GM19372 (cell line): Measurements from ENCODE around the gene FAM131A.
"Not testable (repeated sequence)": the region's sequence is repeated elsewhere in the genome, so short reads cannot be mapped to it uniquely, and the experiment has no call there.

Experiments used
- ATAC-seq: cut with Tn5 transposase; IDR thresholded peaks from one replicate; pipeline ENCODE4 v1.9.1; 2021; ENCODE audit warnings: mild to moderate bottlenecking, low read depth, moderate library complexity; ENCODE audit not compliant: unreplicated experiment

FAM131A gene

GRCh38 chr3:184338511-184338945 lies 1.1 kb downstream of the FAM131A start:
- ATAC-seq: no peak

- no peak for ATAC-seq
Observed at GRCh38 chr3:184339001-184339400, 1.6 kb downstream of the FAM131A start.

DNA sequence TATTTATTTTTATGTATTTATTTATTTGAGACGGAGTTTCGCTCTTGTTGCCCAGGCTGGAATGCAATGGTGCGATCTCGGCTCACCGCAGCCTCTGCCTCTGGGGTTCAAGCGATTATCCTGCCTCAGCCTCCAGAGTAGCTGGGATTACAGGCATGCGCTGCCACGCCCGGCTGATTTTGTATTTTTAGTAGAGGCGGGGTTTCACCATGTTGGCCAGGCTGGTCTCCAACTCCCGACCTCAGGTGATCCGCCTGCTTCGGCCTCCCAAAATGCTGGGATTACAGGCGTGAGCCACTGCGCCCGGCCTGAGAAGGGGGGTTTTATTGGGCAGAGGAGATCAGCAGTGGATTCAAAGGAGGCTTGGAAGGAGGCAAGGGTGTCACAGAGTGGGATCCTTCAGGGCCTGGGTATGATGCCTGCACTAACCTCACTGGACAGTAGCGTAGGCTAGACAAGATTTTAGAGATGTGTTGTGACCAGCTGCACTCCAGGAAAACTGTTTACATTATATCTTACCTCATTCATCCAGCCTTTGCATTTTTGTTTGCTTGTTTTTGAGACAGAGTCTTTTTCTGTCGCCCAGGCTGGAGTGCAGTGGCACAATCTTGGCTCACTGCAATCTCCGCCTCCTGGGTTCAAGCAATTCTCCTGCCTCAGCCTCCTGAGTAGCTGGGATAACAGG lies 2.2 kb downstream of the FAM131A start:
- not testable (repeated sequence) for ATAC-seq

DNA sequence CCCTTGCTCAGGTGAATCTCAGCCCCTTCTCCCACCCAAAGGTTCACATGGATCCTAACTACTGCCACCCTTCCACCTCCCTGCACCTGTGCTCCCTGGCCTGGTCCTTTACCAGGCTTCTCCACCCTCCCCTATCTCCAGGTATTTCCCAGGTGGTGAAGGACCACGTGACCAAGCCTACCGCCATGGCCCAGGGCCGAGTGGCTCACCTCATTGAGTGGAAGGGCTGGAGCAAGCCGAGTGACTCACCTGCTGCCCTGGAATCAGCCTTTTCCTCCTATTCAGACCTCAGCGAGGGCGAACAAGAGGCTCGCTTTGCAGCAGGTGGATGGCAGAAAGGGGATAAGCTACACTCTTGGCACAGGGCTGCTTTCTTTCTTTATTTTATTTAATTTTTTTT lies 4.5 kb downstream of the FAM131A start:
- ATAC-seq: no peak

- ATAC-seq: no peak
Observed at GRCh38 chr3:184343200-184343876, 5.9 kb downstream of the FAM131A start.

- ATAC-seq: no peak
Observed at GRCh38 chr3:184344579-184345316, 7.3 kb downstream of the FAM131A start.

GRCh38 chr3:184345317-184346144 lies 8.1 kb downstream of the FAM131A start:
- ATAC-seq: no peak

DNA sequence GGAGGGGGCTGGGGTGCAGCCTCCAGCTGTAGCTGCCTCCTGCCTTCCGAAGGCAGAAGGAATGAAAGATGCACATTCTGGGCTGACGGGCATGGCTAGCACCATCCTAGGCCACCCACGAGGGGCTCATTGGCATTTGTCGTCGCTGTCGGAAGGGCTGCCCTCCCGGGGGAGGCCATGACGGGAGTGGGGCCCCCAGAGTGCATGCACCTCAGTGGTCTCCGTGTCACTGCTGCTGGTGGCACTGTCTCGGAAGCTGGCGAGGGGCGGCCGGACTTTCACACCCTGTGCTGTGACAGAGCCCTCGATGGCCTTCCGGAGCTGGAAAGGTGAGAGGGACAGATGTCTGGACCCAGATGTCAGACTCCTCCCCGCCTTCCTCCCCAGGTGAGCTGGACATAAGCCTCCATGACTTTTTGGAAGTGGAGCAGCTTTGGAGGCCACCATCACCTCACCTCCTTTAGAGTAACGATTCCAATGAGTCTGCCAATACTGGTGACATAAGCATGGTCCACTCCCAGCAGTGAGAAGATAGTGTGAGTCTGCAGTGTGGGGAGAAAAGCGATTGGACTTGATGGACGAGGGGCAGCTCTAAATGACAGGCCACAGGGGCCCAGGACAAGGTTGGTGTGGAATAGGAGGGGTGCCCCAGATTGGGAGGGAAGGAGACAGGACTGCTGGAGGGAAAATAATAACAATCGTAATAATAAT lies 9.2 kb downstream of the FAM131A start:
- no peak for ATAC-seq

GRCh38 chr3:184347321-184348056 lies 10.1 kb downstream of the FAM131A start:
- ATAC-seq: no peak

DNA sequence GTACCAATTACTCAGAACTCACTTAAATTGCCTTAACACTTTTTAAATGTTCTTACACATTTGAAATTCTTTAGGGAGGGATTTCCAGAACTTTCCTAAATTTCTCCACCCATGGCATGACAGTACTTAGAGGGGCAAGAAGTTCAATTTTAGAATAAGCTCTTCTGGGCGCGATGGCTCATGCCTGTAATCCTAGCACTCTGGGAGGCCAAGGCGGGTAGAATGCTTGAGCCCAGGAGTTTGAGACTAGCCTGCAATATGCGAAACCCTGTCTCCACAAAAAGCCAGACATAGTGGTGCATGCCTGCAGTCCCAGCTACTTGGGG lies 10.6 kb downstream of the FAM131A start:
- no peak for ATAC-seq

DNA sequence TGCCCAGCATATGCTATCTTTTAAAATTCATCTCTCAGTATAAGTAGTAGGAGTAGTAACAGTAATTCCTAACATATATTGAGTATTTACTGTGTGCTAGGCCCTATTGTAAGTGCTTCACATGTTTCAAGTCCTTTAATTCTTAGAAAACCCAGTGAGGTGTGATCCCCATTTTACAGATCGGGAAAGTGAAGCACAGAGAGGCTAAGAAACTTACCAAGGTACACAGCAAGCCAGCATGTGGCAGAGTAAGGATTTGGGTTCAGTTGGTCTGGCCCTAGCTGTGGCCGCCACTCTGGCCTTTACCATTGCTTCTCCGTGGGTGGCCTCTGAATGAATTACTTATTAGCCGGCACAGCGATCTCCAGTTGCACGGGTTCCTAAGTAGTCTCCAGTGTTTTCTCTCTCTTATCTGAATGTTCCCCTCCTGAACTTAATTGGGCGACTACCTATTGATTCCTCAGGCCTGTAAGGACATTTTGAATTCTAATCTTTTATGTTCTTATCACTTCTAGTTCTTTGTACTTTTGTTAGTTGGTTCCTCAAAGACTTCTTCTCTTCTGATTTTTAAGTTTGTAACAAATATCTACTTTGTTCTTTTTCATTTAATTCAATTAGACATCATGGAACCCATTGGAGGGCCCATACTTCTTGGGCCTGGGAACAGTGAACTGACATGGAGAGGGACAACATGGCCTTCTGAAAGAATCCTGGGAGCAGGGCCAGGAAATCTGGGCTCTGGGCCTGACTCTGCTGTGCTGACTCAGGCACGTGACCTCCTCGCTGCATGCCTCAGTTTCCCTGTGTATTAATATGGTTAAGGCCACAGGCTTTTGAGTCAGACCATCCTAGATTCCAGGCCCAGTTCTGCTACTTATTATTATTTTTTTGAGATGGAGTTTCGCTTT lies 12.4 kb downstream of the FAM131A start:
- no peak for ATAC-seq

- no peak for ATAC-seq
Observed at GRCh38 chr3:184350618-184351017, 13.2 kb downstream of the FAM131A start.

- ATAC-seq: no peak
Observed at GRCh38 chr3:184351511-184352148, 14.2 kb downstream of the FAM131A start.

GRCh38 chr3:184352149-184352785 lies 14.9 kb downstream of the FAM131A start:
- ATAC-seq: no peak

DNA sequence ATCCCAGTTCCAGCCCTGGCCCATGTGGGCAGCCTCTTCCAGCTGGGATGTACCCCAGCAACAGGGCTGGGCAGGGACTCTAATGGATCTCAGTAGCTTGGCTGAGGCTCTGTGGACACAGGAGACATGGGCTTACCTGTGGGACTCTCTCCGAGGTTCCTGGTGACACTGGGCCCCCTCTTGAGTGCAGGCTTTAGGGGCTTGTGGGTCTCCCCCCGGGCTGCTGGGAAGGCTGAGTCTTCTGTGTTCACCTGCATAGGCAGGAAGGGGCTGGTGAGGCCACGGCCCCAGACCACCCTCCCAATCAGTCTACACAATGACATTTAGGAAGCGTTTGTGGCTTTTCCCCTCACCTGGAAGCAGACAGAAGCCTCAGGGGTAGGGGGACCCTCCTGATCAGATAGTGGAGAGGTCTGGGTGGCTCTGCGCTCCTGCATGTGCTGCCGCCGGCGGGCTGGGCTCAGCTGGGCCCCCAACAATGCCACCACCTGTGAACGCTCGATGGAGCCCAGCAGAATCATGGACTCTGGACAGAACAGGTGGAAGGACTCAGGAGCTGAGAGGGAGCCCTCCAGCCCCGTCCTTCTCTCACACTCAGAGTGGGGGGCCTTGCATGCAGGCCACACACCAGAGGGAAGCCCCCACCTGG lies 15.6 kb downstream of the FAM131A start:
- no peak for ATAC-seq

GRCh38 chr3:184353546-184353941 lies 16.1 kb downstream of the FAM131A start:
- ATAC-seq: no peak

GRCh38 chr3:184354121-184354728 lies 16.8 kb downstream of the FAM131A start:
- peak; percentile 49 for ATAC-seq
